ENCODE measurements around the gene PTPRF. TPM values are rescaled to one million over a fixed set of nuclear protein-coding genes. Genes with fewer than 3 reads are reported as not detected.

The PTPRF gene
- total and polyA plus RNA-seq, 4 donors, result 41.2 to 241 (median 85.6) TPM

GRCh38 chr1:43552813-43553212, 22.1 kb downstream of the PTPRF start (continued):
- peak; percentile 52 to 69 for TF ChIP-seq RAD21 (IDR thresholded peaks at IDR 0.05)
- TF ChIP-seq, protein P1, sequence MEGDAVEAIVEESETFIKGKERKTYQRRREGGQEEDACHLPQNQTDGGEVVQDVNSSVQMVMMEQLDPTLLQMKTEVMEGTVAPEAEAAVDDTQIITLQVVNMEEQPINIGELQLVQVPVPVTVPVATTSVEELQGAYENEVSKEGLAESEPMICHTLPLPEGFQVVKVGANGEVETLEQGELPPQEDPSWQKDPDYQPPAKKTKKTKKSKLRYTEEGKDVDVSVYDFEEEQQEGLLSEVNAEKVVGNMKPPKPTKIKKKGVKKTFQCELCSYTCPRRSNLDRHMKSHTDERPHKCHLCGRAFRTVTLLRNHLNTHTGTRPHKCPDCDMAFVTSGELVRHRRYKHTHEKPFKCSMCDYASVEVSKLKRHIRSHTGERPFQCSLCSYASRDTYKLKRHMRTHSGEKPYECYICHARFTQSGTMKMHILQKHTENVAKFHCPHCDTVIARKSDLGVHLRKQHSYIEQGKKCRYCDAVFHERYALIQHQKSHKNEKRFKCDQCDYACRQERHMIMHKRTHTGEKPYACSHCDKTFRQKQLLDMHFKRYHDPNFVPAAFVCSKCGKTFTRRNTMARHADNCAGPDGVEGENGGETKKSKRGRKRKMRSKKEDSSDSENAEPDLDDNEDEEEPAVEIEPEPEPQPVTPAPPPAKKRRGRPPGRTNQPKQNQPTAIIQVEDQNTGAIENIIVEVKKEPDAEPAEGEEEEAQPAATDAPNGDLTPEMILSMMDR (IDR thresholded peaks at IDR 0.05; ENCODE audit: low read depth, low read length, missing input control), result no peak
- TF ChIP-seq, protein P2, sequence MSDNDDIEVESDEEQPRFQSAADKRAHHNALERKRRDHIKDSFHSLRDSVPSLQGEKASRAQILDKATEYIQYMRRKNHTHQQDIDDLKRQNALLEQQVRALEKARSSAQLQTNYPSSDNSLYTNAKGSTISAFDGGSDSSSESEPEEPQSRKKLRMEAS (IDR thresholded peaks at IDR 0.05), result no peak
- TF ChIP-seq HNF4A (conservative IDR thresholded peaks at IDR 0.05), result peak; percentile 77 to 96
- TF ChIP-seq EGR1 (IDR thresholded peaks at IDR 0.05; ENCODE audit: low read depth in 2 of 2), result peak in 1 of 2 donors; percentile 35
- TF ChIP-seq NR2F2 (IDR thresholded peaks at IDR 0.05), result peak; percentile 33
- TF ChIP-seq HNF4G (IDR thresholded peaks at IDR 0.05), result peak; percentile 52

- WGBS, result 79% methylated on average over 6 of the region's 6 CpGs
- Histone ChIP-seq H3K9ac (ENCODE audit: low read depth in 1 of 2, low read length in 2 of 2) (no peak overlapping the region), H3K27ac (ENCODE audit: low read depth in 1 of 2, low read length in 2 of 2) (peak overlapping the region in 1 of 2 donors; percentile 15), H3K27me3 (ENCODE audit: control insufficient read depth in 4 of 4, insufficient read depth in 4 of 4, low read length in 3 of 4) (no peaks in the 10 kb centered on the region), H3K4me1 (ENCODE audit: control insufficient read depth in 4 of 4, insufficient read depth in 4 of 4, low read length in 3 of 4) (peaks cover 19 to 47% (median 35%) of the 10 kb centered on the region in 4 donors), H3K4me3 (ENCODE audit: low read depth in 1 of 3, low read length in 3 of 3) (no peak overlapping the region), H3K36me3 (ENCODE audit: control insufficient read depth in 4 of 4, insufficient read depth in 3 of 4, low read depth in 1 of 4, low read length in 3 of 4) (peaks cover 2 to 22% (median 6%) of the 10 kb centered on the region in 4 donors), H3K9me3 (ENCODE audit: control insufficient read depth in 4 of 4, low read length in 3 of 4) (no peaks in the 10 kb centered on the region)
- DNase-seq (ENCODE audit: low spot score), result no peak
- TF ChIP-seq RAD21 (IDR thresholded peaks at IDR 0.05) (peak in 1 of 2 donors; percentile 65), HNF4G (IDR thresholded peaks at IDR 0.05) (no peak)
These were observed 23.8 kb downstream of the PTPRF start for GRCh38 chr1:43554444-43554992.

- Histone ChIP-seq H3K27me3 (ENCODE audit: control insufficient read depth in 4 of 4, insufficient read depth in 4 of 4, low read length in 3 of 4) (no peaks in the 10 kb centered on the region), H3K9me3 (ENCODE audit: control insufficient read depth in 4 of 4, low read length in 3 of 4) (no peaks in the 10 kb centered on the region), H3K36me3 (ENCODE audit: control insufficient read depth in 4 of 4, insufficient read depth in 3 of 4, low read depth in 1 of 4, low read length in 3 of 4) (peaks cover 2 to 31% (median 7%) of the 10 kb centered on the region in 4 donors), H3K4me3 (ENCODE audit: low read depth in 1 of 3, low read length in 3 of 3) (no peak overlapping the region), H3K27ac (ENCODE audit: low read depth in 1 of 2, low read length in 2 of 2) (no peak overlapping the region), H3K9ac (ENCODE audit: low read depth in 1 of 2, low read length in 2 of 2) (no peak overlapping the region), H3K4me1 (ENCODE audit: control insufficient read depth in 4 of 4, insufficient read depth in 4 of 4, low read length in 3 of 4) (peaks cover 10 to 28% (median 18%) of the 10 kb centered on the region in 4 donors)
- TF ChIP-seq RAD21 (IDR thresholded peaks at IDR 0.05), result no peak
- 73% methylated on average over 6 of the region's 6 CpGs for WGBS
- no peak for DNase-seq (ENCODE audit: low spot score)
These were observed 26.1 kb downstream of the PTPRF start for GRCh38 chr1:43556782-43557181.

DNA sequence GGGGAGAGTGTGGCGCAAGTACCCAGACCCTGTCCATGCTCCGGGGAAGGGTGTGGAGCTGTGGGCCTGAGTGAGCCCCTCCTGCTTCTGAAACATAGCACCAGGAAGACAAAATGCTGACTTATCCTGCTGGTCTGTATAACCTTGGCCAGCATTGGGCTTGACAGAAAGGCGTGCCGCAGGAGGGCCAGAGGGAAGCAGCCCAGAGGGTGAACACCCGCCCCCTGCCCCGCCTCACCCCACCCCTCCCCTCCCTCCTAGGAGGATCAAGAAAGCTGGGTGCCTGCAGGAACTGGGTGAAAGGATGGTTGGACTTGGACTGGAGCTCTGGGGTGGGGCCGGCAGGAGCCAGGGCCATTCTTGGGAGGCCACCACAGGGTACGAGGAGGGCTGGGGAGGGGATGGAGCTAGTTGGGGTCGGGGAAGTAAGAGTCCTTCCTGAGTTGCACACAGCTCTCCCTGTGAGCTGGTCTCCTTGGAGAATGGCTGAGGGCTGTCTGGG, 27.1 kb downstream of the PTPRF start:
- 79% methylated on average over 9 of the region's 9 CpGs for WGBS
- TF ChIP-seq TAF1 (conservative IDR thresholded peaks at IDR 0.05) (no peak), GABPA (IDR thresholded peaks at IDR 0.05 in 1 of 2, conservative IDR thresholded peaks at IDR 0.05 in 1 of 2) (no peak), REST (IDR thresholded peaks at IDR 0.05) (no peak)
- no peak overlapping the region for H3K9ac ChIP-seq (ENCODE audit: low read depth in 1 of 2, low read length in 2 of 2)
- peaks cover 3 to 18% (median 10%) of the 10 kb centered on the region in 4 donors for H3K4me1 ChIP-seq (ENCODE audit: control insufficient read depth in 4 of 4, insufficient read depth in 4 of 4, low read length in 3 of 4)
- H3K27ac ChIP-seq (ENCODE audit: low read depth in 1 of 2, low read length in 2 of 2), result no peak overlapping the region
- no peaks in the 10 kb centered on the region for H3K9me3 ChIP-seq (ENCODE audit: control insufficient read depth in 4 of 4, low read length in 3 of 4)
- DNase-seq (ENCODE audit: low spot score), result no peak
- no peak overlapping the region for H3K4me3 ChIP-seq (ENCODE audit: low read depth in 1 of 3, low read length in 3 of 3)
- H3K27me3 ChIP-seq (ENCODE audit: control insufficient read depth in 4 of 4, insufficient read depth in 4 of 4, low read length in 3 of 4), result no peaks in the 10 kb centered on the region
- peaks cover 2 to 33% (median 7%) of the 10 kb centered on the region in 4 donors for H3K36me3 ChIP-seq (ENCODE audit: control insufficient read depth in 4 of 4, insufficient read depth in 3 of 4, low read depth in 1 of 4, low read length in 3 of 4)
